NOMO-1 treated with DMSO at 0.1 percent for 48 hours (cell line): ENCODE data around the gene MAGI1.

Source experiments
- DNase-seq: peaks from one replicate; lab custom pipeline; 2025; ENCODE audit not compliant: unreplicated experiment; lab: John Stamatoyannopoulos, UW

Gene MAGI1

DNA sequence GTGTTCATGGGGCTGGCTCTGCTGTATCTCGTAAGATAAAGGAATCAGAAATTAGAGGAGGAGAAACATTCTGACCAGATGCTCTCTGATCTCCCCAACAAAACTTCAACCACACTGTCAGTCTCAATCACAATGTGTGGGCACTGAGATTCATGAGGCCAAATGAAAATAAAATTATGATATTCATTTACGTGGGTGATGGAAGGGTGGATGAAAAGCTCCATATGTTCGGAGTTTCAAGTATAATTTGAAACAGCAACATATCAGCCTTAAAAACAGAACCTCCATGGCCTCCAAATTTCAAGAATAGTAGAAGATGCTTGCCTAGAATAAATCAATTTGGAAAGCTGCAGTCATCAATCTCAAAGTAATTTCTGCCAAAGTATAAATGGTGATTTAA lies 363.7 kb downstream of the MAGI1 start:
- DNase-seq, result no peak

DNA sequence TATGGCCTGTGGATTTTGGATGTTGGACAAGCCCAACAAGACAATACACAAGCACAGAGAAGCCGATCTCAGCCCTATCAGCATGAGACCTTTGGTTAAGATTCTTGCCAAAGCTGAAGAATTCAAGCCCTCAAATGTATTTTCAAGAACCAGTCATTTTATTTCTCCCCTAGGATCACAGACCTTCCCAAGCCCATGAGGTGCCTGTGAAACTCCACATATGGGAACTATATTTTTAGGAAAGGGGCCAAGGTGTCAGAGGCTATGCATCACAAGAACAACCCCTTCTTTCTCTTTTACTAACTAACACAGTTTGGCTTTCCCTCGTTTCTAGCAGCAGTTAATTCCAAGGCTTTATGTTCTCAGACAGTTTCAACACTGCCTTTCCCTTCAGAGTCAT lies 364.5 kb downstream of the MAGI1 start:
- DNase-seq, result no peak

DNA sequence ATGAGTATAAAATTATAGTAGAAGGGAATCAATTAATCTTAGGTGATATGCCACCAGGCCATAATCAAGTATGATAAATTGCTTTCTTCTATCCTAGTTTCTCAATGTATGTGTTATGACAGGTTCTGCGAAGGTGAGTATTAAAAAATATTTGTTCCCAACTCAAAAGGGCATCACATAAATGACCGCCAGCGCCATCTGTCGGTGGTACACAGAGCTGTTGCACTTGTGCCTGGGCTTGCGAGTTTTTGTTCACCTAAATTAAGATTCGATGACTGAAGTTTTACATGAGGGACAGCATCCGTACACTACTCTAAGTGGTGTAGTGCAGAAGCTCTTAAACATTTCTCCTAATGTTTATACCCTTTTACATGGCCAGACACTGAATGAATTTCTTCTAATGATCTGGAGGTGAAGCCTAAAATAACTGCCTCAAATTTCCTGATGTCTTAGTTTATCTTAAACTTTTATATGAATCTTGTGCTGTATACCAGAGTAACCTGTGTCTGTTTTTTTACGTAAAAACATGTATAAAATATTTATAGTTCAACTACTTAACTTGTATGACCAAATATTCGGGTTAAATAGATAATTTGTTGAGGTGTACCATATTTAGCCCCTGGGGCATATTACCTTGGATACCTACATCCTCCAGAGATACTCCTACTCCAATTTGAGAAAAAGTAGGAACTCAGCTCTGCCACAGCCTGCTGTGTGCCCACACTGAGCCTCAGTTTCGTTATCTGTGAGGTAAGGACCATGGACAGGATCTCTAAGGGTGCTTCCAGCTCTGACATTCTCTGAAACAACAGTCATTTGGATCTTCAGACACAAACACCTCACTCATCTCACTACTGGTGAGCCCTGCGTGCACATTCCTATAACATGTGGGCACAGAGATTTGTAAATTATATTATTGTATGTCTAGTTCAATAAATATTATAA lies 365.6 kb downstream of the MAGI1 start:
- DNase-seq, result peak; percentile 22

DNA sequence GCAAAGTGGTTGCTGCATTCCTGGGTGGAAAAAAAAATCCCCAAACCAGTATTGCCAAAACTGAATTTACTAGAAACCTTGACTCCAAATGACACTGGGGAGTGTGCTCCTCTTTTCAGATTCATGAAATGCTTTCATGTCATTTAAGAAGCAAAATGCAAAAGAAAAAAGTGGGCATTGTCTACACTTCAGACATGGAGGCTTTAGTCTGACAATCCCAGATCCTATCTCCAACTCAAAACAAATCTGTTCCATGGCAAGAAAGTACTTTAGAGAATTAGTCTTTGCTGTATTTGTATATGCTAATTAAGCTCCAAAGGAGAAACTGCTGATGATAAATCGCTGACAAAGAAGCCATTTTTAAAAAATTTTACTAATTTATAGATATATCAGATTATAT lies 366.7 kb downstream of the MAGI1 start:
- DNase-seq, result no peak

DNA sequence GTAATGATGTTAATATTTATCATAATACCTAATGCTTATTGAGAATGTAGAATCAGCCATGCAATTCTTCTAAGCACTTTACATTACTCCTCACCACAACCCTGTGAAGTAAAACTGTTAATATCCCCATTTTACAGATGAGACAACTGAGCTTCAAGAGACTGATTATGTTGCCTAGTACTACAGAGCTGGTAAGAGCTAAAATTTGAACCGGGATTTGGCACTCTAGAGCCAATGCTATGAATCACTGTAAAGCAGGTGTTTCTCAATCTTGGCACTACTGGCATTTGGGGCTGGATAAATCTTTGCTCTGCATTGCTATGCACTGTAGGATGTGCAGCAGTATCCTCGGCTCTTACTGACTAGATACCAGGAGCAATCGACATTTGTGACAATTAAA lies 367.7 kb downstream of the MAGI1 start:
- DNase-seq, result no peak

DNA sequence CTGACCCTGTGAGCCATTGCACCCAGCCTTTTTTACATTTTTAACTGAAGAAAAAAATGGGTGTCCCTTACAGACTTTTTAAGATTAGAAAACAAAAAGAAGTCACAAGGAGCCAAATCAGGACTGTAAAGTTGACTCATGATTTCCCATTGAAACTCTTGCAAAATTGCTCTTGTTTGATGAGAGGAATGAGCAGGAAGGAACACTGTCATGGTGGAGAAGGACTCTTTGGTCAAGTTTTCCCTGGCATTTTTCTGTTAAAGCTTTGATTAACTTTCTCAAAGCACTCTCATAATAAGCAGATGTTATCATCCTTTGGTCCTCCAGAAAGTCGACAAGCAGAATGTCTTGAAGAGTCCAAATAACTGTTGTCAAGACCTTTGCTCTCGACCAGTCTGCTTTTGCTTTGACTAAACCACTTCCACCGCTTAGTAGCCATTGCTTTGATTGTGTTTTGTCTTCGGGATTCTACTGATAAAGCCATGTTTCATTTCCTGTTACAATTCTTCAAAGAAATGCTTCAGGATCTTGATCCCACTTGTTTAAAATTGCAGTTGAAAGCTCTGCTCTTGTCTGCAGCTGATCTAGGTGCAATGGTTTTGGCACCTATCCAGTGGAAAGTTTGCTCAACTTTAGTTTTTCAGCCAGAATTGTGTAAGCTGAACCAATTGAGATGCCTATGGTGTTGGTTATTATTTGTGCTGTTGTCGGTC lies 369.4 kb downstream of the MAGI1 start:
- DNase-seq, result no peak

DNA sequence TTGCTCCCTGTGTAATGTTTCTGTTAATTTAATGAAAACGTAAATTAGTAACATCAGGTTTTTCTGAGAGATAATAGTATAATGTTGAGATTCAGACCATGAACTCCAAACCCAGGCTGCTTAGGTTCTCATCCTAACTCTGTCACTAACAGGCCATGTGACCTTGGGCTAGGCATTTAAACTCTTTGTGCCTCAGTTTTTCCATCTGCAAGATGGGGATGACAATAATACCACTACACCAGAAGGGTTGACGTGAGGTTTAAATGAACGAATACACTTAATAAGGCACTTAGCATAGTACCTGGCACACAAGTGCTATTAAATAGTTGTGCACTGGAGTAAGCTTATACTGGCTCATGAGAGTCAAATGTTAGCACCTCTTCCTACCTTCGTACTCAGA lies 370.8 kb downstream of the MAGI1 start:
- DNase-seq, result no peak

DNA sequence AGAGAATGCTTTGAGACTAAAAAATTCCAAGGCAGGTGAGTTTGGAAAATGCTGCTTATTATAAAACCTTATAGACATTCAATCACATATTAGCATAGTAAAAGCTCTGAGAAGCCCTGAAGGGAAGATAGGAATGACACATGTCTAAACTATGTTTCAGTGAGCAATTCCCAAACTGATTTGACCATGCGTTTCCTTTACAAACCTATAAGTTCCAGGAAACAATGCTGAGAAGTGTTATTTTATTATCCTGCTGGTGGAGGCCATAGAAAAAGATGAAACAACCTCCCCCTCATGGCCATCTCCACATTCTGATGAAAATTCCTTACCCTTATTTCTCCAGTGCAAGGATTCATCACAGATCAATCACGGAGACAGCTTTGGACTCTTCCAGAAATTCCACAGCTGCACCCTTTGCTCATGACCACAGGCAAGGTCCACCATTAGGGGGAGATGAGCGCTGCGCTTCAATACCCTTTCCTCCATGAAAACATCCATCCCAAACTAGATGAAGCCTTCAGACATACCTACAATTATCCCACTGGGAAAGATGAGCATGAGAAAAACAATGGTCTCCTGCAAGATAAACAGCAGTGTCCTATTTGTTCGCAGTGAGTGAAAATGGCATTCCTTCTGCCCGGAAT lies 372.1 kb downstream of the MAGI1 start:
- no peak for DNase-seq

DNA sequence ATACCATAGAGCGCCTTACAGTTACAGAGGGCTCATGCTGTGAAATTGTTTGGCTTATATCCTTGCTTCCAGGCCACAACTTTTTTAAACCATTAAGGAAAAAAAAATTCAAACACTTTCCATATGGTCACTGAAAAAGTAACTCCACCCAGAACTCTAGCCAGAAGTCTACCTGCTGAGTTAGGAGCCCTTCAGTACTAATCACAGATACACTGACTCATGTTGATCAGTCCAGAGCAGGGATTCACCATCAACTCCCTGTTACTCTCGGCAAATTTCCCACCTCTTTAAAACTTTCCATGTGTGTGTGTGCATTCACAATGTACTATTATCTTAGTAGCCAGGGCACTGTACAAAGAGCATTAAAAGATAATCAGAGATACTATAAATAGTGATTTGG lies 372.8 kb downstream of the MAGI1 start:
- DNase-seq, result no peak

DNA sequence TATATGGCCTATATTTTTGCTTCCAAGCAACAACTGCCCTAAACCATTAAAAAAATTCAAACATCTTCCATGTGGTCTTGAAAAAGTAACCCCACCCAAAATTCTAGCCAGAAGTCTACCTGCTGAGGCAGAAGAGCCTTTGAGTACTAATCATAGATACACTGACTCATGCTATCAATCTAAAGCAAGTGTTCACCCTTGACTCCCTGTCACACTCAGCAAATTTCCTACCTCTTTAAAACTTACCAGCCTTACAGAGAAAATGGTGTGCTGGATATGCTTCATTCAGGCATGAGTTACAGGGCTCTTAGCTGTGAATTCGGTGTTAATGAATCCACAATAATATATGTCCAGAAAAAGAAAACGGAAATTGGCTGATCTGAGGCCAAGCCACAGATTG lies 373.8 kb downstream of the MAGI1 start:
- DNase-seq, result no peak

DNA sequence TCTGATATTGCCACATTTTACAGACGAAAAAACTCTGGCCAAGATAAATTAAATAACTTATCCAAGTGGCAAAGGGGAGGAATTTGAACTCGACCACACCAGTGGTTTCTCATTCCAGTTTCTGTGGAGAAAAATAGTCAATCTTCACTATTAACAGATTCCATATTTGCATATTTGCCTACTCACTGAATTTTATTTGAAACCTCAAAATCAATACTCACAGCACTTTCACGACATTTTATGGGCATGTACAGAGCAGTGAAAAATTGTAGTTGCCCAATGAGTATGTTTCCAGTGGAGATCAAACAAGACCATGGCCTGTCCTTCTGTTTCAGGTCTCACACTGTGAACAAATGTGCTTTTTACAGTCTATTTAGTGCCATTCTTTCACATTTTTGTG lies 374.3 kb downstream of the MAGI1 start:
- DNase-seq, result no peak

DNA sequence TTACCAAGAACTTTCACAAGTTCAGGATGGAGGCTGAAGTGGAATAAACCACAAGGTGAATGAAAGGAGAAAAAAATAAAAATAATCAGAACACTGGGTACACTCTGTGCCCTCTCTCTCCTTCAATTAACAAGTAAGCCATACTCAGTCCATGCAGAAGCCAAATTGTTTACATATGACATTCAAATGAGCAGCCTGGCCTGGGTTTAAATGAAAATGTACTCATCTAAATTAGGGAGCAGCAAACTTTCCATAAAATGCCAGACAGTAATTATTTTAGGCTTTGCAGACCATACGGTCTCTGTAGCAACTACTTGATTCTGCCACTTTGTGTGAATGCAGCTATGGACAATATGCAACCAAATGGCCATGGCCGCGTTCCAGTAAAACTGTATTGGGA lies 376.6 kb downstream of the MAGI1 start:
- no peak for DNase-seq

DNA sequence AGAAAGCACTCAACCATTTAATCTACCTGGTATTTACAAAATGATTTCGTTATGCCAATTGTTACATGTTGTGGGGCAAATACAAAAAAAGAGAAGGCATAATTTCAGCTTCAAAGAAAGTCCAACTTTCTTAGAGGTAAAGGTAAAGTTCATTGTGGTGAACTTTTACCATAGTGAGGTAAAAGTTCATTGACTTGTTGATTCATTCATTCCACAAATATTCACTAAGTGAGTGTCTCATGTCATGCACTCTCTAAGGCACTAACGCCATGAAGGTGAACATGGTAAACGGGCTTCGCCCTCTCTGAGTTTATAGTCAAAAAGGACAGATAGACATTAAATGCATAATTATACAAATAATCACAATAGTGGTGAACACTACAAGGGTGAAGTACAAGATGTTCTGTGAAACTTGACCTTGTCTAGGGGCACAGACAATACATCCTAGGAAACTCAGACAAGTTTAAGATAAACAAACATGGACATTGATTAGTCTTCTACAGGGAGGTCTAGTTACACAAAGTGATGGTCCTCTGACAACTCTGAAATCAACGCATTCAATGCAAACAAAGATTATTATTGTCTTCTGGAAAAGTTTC lies 378.6 kb downstream of the MAGI1 start:
- no peak for DNase-seq

DNA sequence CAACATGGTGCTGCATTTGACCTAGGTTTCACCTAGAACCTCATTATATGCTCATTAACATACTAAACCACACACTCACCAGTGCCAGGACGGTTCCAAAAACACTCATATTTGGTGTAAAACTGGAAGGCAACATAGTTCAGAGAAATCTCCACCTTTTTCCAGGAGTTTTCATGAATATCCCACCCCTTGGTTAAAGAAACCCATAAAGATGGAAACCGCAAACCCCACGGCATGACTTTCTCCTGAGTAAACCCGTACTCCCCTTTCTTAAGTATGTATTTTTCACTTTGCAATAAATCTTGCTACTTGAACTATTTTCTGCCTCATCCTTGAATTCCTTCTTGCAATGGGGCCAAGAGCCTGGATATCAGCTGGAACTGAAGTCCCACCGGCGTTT lies 379.3 kb downstream of the MAGI1 start:
- no peak for DNase-seq

DNA sequence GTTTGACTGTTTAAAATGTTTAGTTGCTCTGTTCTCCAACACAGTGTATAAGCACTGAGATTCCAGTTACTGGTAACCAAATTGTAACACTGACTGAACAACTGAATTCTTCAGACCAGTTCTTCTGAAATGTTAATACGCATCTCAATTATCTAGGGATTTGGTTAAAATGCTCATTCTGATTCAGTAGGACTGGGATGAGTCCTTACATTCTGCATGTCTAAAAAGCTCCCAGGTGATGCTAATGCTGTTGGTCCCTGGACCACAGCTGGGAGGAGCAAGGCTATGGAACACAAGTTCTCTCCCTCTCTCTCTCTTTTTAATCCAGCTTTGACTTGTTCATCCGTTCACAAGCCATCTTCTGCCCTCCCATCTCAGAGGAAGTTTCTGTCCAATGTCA lies 380.3 kb downstream of the MAGI1 start:
- no peak for DNase-seq

DNA sequence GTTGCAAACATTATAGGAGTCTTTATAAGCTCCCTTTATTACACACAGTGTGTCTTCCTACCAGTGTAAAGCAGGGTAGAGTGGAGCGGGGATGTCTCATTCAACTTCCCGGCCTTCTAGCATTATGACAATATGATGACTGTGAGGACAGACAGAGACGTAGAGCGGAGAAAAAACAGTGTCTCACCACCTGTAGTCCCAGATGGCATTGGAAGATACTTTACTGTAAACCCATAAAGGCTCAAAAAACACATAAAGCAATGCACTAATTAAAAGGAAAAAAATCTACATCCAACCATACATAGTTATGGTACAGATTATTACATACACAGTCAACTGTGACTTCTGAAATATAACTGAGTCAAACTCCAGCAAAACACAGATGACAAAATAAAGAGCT lies 383.7 kb downstream of the MAGI1 start:
- DNase-seq, result no peak

DNA sequence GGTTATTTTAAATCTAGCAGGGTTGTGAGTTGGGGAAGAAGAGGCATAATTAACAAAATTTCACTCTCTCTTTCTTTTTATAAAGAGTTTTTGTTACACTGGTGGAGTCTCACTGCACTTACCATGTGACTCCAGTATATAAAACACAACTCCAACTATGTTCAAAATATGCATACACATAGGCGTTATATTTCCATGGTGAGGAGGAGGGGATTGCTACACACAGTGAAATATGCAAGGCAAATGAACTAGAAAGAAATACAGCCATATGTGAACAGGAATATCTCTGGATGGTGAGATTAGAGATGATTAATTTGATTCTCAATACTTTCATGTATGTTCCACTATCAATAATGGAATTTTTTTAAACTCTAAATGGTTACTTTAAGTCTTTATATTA lies 385.0 kb downstream of the MAGI1 start:
- no peak for DNase-seq

DNA sequence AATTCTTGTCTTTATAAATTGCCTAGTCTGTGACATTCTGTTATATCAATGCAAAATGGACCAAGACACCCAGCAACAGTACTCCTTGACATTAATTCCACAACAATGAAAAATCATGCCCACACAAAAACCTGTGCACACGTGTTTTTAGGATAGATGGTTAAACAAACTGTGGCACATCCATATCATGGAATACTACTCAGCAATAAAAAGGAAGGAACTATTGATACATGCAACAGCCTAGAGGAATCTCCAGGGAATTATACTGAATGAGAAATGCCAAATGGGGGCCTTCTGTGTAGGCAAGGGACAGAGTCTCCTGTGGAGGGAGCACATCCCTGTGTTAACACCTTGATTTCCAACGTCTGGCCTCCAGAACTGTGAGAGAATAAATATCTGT lies 388.5 kb downstream of the MAGI1 start:
- DNase-seq, result no peak

DNA sequence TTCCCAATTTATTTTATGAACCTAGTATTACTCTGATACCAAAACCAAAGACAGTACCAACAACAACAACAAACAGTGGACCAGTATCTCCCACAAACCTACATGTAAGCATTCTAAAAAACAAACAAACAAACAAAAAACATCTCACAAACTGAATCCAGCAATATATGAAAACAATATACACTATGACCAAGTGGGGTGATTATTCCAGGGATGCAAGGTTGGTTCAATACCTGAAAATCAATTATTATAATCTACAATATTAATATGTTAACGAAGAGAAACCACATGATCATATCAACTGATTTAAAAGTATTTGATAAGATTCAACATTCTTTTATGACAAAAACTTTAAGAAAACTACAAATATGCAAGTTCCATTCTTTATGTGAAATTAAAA lies 391.3 kb downstream of the MAGI1 start:
- DNase-seq, result no peak

DNA sequence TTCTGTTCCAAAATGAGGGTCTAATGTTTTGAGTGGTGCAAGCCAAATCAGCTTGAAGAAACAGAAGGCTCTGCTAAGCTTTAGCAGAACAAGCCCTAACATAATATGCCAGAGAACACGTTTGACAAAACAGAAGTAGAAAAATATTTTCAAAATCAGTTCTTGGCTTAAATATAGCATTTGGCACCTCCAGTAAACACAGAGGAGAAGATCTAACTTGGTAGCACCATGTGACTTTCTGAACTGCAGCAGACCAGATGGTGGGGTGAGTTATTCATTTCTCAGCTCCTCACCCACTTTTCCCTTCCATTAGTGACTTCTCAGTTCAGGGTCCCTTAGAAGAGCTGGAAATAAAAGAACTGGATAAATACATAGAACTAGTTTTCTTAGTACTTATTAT lies 395.8 kb downstream of the MAGI1 start:
- no peak for DNase-seq

DNA sequence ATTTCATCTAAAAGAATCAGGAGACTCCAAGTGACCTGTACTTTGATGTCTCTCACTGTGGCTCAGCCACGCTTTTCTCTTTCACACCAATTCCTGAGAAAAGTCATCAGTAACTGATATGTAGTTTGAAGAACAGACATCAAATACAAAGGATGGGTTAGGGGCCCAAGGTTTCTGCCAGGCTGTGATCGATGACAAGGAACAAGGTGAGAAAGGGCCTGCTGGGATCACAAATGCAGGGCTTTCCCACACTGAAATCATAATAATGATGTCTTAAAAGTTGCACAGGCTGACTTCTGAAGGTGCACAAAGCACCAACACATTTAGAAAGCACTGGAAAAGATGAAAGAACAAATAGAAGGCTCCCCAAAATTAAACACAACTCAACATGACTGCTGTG lies 396.9 kb downstream of the MAGI1 start:
- DNase-seq, result no peak

DNA sequence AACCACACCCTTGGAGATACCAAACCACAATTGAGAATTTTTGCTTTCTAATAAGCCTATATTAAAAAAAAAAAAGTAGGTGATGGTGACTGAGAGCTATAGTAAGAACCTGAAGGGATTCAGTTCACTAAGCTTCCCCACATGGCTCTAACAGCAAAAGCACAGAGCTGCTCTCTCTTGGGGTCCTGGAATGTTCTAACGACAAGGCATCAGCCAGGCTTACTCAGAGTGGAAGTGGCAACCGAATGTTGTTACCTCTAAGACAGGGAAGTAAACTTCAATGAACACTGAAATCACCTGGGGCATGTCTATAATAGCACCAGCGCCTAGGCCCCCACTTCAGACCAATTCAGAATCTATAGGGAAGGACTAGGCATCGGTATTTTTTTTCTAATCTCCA lies 397.7 kb downstream of the MAGI1 start:
- DNase-seq, result no peak
